Stimulated activated CD4-positive, alpha-beta T cell treated with anti-CD3 and anti-CD28 coated beads, Interleukin-4, amount 100 ng/mL, for 24 hours (primary cell): Measurements from ENCODE around the gene ARMC3.
"Not testable (repeated sequence)": the region's sequence is repeated elsewhere in the genome, so short reads cannot be mapped to it uniquely, and the experiment has no call there.

ENCODE experiments used
- DNase-seq: peaks from one replicate; pipeline ENCODE4 v3.0.0-alpha.2; 2020

The ARMC3 gene

DNA sequence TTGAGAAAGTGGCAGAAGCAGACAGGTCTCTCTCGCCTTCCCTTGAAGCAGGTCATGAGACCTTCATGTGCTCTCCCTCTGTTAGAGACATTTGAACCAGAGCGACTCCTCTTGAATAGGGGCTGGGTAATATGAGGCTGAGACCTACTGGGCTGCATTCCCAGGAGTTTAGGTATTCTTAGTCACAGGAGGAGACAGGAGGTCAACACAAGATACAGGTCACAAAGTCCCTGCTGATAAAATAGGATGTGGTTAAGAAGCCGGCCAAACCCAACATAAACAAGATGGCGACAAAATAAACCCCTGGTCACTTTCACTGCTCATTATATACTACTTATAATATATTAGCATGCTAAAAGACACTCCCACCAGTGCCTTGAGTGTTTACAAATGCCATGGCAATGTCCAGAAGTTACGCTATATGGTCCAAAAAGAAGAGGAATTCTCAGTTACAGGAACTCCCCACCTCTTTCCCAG, 124.0 kb downstream of the ARMC3 start:
- DNase-seq, result no peak

DNA sequence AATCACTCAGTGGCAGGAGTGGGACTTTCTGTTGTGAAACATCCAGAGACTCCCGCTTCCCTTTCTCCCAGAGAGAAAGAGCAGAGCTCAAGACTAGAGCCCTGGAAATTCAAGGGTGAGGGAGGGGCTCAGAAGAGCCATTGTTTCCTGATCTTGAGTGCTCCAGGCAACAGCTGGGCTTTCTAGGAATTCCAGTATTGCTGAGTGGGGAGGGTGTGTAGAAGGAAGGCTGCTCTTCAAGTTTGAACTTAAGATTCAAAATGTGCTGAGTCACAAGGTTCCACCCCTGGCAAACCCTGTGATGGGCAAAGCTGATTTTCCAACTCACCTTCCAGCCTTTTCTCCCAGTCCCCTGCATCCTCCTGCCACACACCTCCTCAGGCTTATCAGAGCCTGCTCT, 125.2 kb downstream of the ARMC3 start:
- DNase-seq, result no peak

DNA sequence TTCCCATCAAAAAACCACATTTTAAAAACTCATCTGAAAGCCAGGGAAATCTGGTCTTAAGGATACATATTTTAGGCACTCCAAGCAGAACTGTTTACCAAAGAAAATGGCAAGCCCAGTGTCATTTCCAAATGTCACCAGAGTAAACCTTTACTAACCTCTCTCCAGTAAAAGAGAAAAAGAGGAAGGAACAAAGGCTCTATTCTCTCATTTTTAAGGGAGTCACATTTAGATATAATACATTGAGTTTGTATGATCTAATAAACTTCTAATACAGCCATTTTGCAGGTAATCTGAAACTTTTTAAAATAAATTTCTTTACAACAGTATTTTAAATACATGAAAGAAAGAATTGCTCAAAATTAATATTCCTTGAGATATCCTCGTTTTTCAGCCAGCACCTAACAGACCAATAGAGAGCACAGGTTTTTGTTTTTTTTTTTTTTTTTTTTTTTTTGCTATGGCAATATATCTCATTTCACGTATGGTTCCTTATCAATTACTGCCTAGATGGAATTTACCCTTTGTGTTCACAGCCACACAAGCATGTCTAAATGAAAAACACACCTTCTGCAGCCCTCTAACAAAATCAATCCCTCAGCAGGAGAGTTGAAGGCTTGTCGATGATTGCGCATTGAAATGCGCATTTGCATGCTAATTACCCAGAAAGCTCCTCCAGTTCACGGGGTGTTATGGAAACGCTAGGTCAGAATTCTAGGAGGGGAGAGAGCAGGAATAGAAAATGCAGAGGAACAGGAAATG, 127.8 kb downstream of the ARMC3 start:
- no peak for DNase-seq

DNA sequence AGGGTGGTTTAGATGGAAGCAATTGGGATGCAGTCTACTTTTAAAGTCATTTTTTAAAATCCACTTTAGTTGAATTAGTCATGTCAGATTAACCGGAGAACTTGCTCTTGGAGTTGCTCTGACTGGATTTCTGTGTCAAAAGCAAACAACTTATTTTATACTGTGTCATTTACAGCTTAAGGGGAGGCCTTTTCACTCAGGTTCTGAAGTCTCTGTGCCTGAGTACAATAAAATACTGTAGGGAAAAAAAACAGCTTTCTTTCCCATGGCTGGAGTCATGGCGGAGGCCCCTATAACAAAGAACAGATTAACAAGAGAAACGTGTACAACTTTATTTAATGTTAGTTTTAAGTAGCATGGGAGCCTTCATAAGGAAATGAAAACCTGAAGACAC, 128.3 kb downstream of the ARMC3 start:
- DNase-seq, result no peak

DNA sequence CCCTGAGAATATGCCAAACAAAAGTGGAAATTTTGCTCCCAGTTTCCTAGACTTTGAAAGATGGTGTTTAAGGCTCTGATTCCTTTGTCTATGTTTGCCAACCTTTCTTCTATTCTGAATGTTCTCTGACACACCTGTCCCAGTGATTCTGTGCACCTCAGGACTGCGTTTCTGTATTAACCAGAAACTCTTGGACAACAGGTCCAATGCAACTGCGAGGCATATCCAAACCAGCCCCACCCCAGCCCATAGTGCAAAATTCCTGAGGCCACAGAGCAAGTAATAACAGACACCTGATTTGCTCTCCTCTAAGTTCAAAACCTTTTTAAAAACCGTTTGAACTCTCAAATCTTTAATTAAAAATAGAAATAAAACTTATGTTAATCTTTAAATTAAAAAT, 130.5 kb downstream of the ARMC3 start:
- DNase-seq, result no peak

DNA sequence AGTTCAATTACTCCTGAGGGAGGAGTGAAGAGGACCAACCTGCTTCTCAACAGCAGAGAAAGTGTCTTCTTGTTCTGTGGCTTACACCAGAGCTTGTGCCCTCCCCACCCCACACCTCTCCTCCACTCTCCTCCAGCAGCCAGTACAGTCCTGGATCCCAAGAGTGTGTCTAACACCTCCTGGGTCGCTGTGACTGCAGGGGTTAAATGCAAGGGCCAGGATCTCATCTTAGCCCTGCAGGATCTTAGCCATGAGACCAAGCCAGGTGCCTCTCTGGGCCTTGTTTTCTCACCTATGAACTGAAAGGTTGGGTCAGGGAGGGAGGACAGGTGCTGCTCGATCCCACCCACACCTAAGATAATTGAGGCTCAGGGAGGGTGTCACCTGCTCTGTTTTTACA, 133.1 kb downstream of the ARMC3 start:
- DNase-seq, result no peak

DNA sequence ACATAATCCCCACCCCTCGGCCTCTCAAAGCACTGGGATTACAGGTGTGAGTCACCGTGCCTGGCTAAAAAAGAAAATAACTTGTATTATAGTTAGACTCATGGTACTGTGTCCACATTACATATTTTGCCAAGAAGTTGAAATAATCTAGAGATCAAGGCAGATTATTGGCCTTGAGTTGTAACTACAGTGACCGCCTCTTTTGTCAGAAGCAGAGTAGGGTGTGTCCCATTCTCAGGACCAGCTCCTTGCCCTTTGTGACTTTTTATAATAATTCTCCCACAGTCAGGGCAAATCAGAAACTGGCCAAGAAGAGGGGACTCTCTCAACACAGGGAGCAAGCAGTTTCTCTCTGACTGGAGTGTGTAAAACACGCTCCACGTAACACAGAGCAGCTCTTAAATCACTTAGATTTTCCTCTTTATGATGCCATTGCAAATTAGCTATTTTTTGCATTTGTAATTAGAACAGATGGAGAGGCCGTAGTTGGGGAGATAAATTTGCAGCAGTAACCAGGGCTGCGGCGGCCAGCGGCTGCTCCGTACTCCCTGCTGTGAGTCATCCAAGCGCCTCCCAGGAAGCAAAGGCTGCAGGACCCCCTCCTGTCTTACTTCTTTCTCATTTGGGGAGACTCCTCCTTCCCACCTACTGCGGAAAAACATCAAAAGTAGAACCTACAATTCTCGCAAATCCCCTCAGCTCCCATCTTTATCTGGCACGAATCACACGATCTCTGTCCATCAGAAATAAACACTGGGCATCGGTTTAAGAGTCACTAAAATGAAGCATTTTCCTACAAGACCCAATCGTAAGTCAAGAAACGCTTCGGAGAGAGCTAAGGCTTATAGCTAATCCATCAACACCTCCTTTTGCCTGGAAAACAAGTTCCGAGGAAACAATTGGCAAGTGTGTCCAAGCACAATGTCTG, 135.5 kb downstream of the ARMC3 start:
- DNase-seq, result no peak

DNA sequence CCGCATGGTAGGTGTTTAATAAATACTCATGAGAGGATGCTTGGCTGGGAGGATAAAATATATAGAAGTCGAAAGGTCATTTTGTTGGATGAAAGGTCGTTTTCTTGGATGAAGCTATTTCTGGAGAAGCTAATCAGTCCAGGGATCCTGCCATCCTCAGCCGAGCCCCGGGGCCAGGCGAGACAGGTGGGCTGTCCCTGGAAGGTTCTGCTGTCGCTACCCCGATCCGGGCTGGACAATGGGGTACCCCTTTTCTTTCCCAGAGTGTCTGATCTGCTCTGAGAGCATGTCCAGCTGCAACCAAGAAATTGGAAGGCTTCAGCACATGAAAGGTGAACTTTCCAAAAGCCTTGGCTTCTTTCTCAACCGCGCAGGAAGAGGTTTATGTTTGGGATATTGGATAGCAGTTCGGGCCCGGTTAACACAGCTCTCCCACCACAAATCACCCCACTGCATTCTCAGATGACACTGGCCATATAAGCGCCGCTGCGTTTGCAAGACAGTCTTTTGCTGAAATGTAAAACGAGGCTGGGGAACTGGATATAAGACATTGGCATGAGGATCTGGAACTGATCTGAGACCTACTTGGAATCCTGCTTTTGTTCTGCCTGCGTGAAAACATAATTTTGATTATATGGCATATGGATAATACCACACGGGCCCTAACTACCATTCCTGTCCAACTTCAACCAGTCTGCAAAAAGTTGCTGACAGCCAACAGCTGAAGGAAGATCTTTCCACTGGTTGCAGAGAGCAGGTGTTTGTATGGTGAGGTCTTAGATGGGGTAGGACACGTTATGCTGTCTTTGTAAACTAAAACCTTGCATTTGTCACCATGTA, 136.3 kb downstream of the ARMC3 start:
- no peak for DNase-seq

DNA sequence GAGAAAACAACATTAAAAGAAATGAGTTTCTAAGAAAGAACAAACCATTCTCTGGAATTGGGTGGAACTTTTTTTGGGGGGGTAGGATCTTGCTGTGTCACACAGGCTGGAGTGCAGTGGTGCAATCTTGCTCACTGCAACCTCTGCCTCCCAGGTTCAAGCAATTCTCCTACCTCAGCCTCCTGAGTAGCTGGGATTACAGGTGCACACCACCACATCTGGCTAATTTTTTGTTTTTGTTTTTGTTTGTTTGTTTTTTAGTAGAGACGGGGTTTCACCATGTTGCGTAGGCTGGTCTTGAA, 136.9 kb downstream of the ARMC3 start:
- DNase-seq, result not testable (repeated sequence)

DNA sequence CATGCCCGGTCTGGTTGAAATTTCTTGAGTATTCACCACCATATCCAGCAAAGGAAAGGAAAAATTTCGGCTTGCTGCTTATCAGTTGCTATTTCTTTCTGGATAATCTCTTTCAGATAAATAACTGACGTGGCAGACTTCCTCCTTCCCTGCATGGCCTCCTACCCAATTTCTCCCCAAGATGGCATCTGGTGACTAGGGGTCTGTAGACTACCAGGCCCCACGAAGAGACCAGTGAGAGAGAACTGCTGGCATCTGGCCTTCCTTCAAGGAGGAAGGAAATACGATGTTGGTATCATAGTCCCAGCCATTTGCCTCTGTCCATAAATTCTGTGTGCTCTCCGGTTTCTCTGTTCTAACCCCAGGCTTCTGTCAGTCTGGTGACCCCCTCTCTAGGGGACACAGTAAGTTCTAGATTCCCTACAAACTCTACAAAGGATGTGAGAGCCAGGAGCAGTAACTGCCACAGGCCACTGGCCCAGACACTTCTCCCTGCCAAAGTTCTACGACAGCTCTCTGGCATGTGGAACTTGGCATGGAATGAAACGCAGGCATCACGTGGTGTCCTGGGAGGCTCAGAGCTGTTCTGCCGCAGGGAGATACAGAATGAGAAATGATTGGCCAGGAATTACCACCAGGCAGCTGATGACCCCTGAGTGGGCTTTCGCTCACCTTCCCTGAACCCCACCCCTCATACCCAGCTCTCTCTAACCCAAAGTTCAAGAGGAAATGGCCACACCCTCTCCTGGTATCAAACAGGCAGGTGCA, 137.5 kb downstream of the ARMC3 start:
- no peak for DNase-seq

DNA sequence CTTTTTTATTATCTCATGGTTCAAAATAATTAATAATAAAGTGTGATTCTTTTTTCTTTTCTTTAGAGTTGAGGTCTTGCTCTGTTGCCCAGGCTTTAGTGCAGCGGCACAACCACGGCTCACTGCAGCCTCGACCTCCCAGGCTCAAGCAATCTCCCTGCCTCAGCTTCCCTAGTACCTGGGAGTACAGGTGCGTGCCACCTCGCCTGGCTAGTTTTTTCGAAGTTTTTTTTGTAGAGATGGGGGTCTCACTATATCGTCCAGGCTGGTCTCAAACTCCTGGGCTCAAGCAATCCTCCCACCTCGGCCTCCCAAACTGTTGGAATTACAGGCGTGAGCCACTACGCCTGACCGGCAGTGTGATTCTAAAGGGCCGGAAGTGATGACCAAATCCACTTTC, 139.5 kb downstream of the ARMC3 start:
- DNase-seq, result no peak

DNA sequence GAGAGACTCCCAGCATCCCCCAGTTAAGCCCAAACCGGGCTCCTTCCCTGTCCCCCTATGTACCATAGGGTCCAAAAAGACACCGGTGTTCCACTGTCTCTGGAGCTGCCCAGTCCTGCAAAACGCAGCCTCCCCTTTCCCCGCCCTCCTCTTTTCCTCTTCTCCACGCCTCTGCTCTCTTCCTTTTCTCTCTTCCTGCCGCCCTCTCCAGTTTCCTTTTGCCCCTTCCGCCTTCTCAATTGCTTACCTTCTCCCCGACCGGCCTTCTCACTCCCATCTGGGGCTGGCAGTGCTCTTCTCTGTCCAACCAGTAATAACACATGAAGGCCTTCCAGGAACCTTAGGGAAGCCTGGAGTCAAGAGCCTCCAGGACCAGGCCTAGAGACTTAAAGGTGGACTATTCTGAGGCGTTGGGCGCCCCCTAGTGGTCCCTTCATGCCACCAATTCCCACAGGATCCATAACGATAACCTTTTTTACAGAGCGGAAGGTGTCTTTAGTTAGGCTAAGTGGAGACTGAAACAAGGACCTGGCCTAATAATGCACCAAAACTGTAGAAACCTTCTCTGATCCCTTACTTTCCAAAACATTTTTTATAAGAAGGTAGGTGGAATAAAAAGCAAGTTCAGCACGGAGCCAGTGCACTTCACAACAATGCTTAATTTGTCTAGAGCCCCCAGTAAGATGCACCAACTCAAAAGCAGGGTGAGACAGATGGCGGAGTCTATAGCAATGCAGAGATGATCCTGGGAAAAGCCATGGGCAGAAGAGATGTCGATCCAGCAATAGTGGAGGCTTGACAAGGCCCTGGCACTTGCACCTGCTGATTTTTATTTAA, 140.3 kb downstream of the ARMC3 start:
- peak; percentile 70 for DNase-seq

DNA sequence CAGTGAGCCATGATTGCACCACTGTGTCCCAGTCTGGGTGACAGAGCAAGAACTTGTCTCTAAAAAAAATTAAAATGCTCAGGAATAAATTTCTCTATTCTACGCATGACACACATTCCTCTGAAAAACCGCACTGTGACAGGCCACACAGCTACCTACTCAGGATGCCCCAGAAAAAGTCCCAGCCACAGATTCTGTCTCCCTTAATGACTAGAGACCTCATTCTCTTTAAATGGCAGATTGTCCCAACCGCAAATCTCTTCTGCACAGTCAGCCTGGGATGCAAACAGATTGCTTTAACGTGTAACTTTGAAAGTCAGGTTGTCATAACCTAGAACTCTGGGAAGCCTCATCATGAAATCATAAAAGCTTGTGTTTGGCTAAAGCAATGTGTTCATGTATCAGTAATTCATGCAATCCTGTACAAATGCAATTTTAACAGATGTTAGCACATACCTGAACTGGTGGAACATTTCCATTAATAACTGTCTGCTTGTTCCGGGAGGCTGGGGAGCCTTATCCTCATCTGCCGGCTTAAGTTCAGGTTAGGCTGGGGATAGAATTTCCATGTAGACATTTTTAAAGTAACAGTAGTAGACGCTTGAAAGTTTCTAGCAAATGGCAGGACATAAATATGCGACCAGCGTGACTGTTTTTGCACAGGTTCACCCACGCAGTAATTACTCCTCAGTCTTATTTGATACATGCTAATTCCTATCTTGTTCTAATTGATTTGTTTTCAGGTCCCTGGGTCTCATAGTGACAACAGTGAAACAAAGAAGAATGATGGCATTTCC, 141.4 kb downstream of the ARMC3 start:
- peak; percentile 10 for DNase-seq

DNA sequence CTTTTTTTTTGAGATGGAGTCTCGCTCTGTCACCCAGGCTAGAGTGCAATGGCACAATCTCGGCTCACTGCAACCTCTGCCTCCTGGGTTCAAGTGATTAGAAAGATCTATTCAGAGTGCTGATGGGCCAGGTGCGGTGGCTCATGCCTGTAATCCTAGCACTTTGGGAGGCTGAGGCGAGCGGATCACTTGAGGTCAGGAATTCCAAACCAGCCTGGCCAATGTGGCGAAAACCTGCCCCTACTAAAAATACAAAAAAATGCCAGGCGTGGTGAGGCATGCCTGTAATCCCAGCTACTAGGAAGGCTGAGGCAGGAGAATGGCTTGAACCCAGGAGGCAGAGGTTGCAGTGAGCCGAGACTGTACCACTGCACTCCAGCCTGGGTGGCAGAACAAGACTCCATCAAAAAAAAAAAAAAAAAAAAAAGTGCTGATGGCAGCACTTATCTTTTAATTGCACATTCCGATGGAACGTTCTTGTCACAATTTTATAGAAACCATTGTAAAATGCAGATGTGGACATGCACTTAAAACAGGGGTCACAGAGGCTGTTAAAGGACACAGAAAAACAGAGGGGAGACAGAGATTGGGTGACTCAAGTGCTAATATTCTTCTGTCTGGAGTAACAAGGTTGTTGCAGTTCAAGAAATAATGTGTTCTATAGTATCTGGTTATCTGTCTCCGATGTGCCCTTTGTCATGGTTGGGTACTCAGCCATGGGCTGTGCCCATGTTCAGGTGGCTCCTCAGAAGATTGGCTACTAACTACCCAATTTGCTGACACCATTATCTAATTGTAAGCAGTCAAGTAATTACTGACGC, 142.4 kb downstream of the ARMC3 start:
- not testable (repeated sequence) for DNase-seq

DNA sequence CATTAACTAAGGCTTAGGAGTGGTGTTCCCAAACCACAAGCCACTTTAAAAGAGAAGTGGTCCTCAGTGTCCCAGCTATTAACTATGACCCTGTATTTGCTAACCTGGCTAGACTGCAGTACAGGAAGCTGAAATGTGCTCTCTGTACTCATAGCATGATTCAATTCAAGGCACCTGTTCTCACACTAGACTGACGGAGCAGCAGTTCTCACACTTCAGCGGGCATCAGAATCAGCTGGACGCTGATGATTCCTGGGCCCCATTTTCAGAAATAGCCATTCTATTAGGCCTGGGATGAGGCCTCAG, 143.0 kb downstream of the ARMC3 start:
- DNase-seq, result no peak

DNA sequence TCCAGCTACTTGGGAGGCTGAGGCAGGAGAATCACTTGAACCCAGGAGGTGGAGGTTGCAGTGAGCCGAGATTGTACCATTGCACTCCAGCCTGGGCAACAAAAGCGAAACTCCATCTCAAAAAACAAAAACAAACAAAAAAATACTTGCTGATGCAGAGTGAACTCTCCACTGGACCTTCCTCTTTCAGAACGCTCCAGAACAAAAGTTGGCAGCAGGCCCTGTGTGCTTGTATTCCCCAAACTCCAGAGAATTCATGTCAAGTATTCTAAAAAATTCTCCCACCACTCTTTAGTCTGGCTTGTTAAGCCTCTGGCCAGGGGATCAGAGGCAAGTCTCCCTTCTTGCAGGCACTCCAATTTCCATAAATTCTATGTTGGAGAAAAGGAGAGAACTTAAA, 144.7 kb downstream of the ARMC3 start:
- DNase-seq, result not testable (repeated sequence)

DNA sequence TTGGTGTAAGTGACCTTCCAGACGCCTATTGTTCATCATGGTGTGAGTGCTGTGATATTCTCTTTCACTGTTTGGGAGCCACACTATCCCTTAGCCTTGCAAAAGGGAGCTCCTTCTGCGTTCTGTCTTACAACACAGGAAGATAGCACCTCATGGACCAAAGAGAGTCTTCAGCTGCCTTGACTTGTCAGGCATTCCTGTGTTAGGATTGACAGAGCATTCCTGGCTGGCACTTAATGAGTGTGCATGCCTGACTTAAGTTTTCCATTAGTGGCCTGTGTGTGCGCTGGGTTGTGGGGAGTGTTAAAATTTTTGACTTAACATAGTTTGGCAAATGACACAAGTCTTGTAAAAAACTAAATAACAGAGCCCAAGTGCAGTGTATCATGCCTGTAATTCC, 145.7 kb downstream of the ARMC3 start:
- no peak for DNase-seq

DNA sequence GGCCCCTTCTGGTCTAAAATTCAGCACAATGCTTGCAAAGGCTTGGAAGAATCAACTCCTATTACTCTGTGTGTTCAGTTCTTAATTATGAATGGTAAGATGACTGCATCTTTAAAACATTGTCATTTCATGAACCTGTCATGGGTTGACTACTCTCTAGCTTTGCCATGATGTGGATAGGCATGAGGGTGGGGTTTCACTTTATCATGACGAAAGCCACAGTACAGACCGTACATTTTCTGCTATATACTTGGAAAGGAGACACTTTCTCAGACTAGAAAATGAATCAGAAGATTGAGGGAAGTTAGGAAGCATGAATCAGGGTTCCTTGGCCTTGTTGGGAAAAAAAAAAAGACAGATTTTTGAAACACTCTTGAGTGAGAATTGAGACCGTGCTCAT, 147.8 kb downstream of the ARMC3 start:
- no peak for DNase-seq

DNA sequence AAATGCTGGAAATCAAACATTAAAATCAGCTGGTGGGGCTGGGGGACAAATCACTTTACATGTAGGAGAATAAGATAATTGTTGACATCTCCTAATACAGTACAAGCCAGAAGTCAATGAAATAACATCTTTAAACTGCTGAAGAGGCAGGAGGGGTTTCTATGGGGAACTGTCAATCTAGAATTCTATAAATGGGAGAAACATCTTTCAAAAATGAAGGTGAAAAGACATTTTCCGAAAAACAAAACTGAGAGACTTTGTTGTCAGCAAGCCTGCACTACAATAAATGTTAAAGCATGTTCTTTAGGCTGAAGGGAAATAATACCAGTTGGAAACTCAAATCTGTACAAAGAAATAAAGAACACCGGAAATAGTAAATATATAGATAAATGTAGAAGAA, 150.3 kb downstream of the ARMC3 start:
- DNase-seq, result no peak

DNA sequence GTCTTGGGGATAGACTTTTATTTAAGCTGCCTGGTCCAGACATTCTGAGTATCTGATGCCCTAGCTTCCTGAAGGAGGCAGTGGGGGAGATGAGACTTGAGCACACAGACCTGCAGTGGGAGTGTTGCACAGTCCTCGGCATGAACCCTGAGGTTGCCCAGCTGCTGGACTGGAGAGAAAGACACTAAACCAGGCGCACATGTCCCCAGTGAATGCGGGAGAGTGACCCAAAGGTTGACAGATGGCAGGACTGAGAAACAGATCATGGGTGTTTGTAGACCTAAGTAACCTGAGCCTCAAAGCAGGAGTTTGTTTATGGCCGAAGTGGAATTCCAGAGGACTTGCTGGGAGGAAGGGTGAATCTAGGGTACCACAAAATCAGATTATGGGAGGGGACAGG, 151.8 kb downstream of the ARMC3 start:
- DNase-seq, result no peak
